ENCODE results near the gene APOH.
"Not testable (repeated sequence)": the region's sequence is repeated elsewhere in the genome, so short reads cannot be mapped to it uniquely, and the experiment has no call there.

The APOH gene, protein sequence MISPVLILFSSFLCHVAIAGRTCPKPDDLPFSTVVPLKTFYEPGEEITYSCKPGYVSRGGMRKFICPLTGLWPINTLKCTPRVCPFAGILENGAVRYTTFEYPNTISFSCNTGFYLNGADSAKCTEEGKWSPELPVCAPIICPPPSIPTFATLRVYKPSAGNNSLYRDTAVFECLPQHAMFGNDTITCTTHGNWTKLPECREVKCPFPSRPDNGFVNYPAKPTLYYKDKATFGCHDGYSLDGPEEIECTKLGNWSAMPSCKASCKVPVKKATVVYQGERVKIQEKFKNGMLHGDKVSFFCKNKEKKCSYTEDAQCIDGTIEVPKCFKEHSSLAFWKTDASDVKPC

DNA sequence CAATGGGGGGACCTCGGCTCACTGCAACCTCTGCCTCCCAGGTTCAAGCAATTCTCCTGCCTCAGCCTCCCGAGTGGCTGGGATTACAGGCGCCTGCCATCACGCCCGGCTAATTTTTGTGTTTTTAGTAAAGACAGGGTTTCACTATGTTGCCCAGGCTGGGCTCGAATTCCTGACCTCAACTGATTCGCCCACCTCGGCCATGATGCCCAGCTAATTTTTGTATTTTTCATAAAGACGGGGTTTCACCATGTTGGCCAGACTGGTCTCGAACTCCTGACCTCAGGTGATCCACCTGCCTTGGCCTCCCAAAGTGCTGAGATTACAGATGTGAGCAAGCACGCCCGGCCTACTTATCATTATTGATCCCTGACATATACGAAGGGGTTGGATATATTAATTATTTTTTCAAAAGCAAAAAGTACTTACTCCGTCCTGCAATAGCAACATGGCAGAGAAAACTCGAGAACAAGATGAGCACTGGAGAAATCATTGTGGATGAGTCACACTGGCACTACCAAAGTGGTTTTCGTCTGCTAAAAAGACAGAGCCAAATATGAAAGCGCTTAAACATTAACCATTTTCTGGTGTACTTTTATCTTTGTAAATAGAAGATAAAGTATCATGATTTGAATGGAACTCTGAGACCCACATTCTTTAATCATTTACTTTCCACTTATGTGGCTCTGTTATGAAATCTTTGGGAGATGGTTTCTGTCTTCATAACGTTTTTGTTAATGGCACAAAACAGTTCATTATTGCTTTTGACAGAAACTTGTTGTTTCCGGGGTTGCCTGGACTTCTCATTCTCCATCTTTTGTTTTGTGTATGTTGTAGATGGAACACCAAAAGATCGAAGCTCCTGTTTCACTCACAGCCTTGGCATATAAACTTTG, at the start of gene APOH:
TSS of gene APOH (minus strand) at position 529 of the 896 bp plus-strand sequence. CDS start at position 493, 36 bp downstream.
- no peak for FAIRE-seq

DNA sequence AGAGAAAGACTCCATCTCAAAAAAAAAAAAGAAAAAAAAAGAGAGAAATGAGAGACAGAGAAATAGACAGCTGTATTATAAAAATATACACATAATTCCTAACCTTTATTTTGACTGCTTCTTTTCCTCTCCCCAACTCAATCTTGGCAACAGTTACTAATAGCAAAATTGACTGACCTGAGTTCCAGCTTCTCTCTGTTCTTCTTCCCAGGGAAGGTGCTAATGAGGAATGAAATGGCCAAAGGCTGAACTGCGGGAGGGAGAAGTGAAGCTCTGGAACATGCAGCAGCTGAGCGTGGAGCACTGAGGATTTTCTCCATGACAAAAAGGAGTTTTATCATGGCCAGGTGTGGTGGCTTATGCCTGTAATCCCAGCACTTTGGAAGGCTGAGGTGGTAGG, 48.0 kb upstream of the APOH start:
- FAIRE-seq: no peak
- DNase-seq (ENCODE audit: low spot score): no peak

More for the DNA sequence above, at the start of gene APOH:
- no peak for DNase-seq (ENCODE audit: low spot score)

DNA sequence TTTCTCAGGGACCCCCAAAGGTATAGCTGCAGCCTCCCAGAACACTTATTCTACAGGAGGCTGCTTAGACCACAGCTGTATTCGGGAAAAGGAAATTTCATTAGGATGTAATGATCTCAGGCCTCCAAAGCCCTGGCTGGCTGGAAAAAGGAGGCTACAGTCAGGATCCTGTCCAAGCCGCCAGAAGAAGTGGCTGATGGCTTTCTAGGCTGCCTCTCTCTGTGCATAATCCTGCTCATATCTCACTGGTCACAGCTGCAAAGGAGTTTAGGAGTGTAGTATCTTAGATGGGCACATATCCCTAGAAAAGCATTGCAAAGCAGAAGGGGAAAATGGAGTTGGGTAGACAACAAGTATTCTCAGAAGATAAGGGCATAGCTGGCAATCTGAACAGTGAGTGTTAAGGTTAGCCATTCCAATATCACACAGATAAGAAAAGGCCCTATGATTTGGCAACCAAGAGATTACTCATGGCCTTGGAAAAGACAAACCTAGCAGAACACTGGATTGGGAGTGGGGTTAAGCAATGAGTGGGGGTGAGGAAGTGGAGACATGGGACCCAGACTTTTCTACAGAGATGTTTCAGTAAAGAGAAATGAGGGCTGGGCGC, 47.2 kb upstream of the APOH start:
- FAIRE-seq: peak; percentile 9

DNA sequence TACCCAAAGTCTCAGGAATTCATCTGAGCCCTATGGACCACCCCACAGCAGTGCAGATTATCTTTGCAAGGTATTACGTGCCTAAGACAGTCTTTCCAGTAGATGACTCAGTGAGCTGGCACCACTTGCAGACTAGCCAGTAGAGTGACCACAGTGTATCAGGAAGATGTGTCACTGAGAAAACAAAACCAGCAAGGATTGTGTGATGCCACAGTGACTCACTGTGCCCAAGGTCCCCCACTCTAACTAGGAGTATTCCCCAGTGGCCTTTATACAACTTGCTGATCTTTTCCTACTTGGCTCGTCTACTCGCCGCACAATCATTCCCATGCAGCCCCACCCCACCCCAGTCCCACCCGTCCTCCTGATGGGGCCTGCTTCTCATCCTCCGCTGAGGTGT, 46.4 kb upstream of the APOH start:
- peak; percentile 90 for DNase-seq (ENCODE audit: low spot score)
- FAIRE-seq: peak; percentile 94

More for the DNA sequence above, 47.2 kb upstream of the APOH start:
- no peak for DNase-seq (ENCODE audit: low spot score)

DNA sequence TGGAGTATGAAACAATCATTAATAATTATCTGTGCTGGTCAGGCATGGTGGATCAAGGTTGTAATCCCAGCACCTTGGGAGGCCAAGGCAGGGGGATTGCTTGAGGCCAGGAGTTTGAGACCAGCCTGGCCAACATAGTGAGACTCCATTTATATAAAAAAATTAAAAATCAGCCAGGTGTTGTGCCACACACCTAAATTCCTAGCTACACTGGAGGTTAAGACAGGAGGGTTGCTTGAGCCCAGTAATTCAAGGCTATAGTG, 44.3 kb upstream of the APOH start:
- no peak for FAIRE-seq
- no peak for DNase-seq (ENCODE audit: low spot score)

DNA sequence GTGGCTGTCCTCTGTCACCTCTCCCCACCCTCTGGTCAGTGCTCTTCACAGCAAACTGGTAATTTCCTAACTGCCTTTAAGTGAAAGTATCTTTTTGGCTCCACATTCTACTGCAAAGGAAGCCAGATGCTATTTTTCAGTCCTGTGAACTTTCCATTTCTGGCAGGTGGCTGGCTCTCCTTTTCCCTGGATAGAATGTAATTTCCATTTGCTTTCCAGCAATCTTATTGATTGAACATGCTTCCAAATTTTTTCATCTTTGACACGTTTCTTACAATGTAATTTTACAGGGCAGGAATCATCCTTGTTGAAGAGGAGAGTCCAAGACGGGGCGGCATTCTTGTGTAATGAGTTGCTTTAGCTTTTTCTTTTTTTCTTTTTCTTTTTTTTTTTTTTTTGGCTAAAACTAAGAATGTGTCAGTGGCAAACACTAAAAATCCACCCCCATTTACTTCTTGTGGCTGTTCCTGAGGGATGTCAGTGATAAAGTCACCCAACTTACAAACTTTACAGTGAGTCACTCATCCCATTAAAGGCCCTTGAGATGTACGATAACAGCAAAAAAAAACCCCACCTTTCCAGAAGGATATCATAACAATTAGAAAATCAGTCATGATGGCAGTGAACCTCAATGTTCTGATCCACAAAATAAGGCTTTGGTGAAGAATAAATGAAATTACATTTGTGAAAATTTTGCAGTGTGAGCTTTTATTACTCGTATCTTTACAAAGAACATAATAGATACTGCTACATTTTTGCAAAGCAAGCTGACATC, 43.8 kb upstream of the APOH start:
- FAIRE-seq (no peak), DNase-seq (ENCODE audit: low spot score) (peak; percentile 77)

DNA sequence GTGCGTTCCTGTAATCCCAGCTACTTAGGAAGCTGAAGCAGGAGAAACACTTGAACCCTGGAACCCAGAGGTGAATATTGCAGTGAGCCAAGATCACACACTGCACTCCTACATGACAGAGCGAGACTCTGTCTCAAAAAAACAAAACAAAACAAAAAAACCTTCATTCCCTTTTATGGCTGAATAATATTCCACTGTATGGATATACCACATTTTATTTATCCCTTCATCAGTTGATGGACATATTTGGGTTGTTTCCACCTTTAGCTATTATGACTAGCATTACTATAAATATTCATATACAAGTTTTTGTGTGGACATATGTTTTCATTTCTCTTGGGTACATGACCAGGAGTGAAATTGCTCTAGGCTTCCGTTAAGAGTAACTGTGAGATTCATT, 42.3 kb upstream of the APOH start:
- FAIRE-seq (no peak), DNase-seq (ENCODE audit: low spot score) (no peak)

DNA sequence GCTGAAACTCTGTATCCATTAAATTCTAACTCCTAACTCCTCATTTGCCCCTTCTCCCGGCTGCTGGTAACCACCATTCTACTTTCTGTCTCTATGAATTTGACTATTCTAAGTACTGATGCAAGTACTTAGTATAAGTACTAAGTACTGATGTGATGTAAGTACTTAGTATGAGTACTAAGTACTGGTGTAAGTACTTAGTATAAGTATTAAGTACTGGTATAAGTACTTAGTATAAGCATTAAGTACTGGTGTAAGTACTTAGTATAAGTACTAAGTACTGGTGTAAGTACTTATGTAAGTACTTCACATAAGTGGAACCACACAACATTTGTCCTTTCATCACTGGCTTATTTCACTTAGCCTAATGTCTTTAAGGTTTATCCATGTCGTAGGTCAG, 40.9 kb upstream of the APOH start:
- DNase-seq (ENCODE audit: low spot score) (no peak), FAIRE-seq (no peak)

DNA sequence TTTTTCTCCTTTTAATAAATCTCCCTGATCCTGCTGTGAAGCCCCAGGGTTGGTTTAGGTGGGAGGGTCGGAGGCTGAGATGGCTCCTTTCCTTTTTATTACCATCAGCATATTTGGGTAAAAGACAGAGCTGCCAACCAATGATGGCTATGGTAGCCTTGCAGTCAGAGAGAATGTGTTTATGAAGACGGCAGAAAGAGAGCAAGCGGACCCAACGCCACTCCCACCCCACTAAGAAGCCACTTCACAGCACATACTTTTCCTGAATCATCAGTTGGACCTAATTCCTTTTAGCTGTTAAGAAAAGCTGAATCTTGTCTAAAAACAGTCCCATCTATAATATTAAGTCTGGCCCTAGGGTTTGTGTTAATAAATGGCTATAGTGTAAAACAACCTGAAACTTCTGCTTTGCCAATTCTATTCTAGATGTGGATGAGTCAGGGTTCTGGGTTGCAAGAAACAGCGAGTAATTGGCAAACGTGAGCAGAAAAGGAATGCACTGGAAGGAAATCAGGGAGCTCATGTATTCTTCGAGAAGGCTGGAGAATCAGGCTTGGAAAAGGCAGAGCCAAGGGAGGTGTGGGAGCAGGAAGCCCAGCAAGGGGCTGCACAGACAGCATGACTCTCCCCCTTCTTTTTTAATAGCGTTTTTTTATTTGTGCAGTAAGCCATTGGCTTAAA, 39.2 kb upstream of the APOH start:
- FAIRE-seq (no peak), DNase-seq (ENCODE audit: low spot score) (peak; percentile 45)

DNA sequence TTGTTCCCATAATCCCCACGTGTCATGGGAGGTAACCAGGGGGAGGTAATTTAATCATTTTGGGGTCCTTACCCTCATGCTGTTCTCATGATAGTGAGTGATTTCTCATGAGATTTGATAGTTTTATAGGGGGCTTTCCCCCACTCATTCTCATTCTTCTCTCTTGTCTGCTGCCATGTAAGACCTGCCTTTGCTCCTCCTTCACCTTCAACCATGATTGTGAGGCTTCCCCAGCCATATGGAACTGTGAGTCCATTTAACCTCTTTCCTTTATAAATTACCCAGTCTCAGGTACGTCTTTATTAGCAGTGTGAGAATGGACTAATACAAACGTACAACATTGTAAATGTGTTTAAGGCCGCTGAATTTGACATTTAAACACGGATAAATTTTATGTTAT, 35.5 kb upstream of the APOH start:
- FAIRE-seq: no peak
- DNase-seq (ENCODE audit: low spot score): no peak

DNA sequence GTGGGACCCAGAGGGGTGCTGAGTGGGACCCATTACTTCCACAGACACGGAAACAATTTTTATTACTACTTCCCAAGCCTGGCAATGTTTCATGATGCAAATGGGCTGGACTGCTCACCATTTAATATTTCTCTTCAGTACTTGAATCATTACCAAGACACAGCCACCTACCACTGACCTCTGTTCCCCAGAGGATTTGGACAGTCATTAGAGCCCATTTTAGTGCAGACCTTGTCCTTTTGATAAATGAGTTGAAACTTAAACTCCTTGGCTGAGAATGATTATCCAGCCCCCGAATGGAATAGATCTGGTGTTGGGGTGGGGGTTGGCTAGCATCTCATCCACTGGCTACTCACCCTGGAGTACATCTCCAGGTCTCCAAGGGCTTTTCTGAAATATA, 33.6 kb upstream of the APOH start:
- DNase-seq (ENCODE audit: low spot score): no peak

DNA sequence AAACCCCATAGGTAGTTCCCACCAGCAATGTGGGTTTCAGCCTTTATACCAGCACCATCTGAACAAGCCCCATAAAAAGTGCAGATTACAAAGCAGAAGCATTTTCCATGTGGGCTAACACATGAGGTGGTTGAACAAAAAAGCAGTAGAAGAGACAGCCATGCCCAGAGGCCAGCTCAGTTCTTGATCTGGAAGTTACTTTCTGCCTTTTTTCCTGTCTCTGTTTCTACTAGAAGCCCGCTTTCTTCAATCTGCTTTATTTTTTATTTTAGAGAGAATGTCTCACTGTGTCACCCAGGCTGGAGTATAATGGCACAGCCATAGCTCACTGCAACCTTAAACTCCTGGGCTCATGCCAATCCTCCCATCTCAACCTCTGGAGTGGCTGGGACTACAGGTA, 31.5 kb upstream of the APOH start:
- no peak for DNase-seq (ENCODE audit: low spot score)
- no peak for FAIRE-seq

More for the DNA sequence above, 33.6 kb upstream of the APOH start:
- FAIRE-seq: no peak

DNA sequence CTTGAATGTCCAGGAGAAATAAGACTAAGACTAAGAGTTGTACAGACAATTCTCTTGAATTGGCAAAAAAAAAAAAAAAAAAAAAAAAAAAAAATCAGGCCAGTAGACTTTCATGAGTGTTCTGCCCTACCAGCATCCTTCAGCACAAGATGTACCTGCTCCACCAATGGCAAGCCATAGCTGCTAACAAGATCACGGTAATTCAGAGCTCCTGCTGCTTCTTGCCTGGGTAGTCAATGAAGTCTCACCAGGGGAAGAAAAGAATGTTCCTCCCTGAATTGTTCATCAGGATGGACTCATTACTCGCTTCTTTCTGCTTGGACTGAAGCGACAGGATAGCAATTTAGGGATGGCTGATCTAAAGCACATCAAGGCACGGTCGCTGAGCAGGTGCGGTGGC, 31.1 kb upstream of the APOH start:
- DNase-seq (ENCODE audit: low spot score) (no peak), FAIRE-seq (no peak)

DNA sequence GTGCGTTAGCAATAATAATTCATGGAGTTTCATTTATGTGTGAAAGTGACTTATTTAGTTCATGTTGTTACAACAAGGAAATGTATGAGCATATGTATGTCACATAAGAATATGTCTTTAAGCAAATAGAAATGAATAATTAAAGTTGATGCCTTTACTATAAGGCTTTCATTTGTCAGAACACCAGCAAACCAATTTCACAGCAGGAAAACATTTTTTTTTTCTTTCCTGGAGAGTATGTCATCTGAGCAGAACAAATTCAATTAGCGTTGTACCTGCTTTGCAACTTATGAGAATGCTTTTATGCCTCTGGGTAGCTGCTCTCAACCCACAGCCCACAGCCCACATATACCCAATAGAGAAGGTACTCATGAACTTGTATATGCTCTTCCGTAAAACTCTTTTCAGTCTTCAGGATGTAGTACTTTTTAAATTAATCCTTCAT, 26.3 kb upstream of the APOH start:
- DNase-seq (ENCODE audit: low spot score) (no peak), FAIRE-seq (no peak)

DNA sequence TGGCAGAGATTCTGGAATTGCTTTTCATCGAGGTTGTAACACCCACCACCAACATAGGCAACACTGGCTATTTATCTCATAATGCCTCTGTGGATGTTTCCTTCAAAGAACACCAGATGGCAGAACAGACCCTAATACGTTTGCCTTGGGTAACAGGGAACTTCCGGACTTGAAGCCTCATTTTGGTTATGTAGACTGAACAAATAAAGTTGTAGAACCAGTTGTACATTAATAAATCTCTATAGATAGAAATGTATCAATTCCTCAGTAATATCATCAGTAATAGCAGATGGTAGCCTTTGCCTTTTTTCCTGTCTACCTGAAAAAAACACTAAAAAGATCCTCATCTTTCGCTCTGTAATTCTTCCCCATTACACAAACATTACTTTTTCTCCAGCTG, 25.9 kb upstream of the APOH start:
- FAIRE-seq (no peak), DNase-seq (ENCODE audit: low spot score) (peak; percentile 70)

DNA sequence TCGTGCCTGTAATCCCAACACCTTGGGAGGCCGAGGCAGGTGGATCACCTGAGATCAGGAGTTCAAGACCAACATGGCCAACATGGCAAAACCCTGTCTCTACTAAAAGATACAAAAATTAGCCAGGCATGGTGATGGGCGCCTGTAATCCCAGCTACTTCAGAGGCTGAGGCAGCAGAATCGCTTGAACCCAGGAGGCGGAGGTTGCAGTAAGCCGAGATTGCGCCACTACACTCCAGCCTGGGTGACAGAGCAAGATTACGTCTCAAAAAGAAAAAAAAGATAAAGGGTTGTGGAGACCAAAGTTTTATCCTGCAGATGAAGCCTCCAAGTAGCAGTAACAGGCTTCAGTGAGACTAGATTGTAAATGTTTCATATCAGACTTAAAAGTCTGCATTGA, 24.2 kb upstream of the APOH start:
- not testable (repeated sequence) for DNase-seq (ENCODE audit: low spot score); FAIRE-seq

DNA sequence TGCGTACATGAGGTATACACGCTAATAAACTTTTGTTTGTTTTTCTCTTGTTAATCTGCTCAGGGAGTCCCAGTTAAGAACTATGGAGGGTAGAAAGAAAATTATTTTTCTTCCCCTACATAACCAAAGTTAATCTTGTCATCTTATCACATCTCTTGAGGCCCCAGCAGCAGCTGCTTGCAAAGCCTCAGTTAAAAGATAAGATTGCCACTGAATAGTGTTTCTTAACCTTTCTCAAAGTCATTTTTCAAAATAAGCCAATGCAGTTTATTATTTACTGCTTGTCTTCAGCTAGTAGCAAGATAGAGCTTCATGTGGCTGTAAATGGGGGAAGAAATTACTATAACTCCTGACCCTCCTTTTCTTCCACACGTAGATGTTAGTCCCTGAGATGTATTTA, 21.5 kb upstream of the APOH start:
- DNase-seq (ENCODE audit: low spot score) (no peak), FAIRE-seq (no peak)

DNA sequence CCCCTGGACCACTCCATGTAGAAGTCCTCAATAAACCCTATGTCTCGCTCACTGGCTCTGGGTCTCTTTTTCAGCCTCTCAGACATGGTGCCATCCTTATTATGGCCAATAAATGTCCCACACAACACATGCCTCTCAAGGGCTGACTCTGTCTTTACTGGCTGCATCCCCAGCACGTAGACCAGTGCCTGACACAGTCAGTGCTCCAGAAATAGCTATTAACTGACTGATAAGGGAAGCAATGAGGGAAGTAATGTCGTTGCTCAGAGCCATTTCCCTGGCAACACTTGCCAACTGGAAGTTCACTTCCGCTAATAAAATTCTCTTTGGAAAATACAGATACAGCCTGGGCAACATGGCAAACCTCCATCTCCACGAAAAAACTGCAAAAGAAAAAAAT, 19.1 kb upstream of the APOH start:
- FAIRE-seq (no peak), DNase-seq (ENCODE audit: low spot score) (no peak)

DNA sequence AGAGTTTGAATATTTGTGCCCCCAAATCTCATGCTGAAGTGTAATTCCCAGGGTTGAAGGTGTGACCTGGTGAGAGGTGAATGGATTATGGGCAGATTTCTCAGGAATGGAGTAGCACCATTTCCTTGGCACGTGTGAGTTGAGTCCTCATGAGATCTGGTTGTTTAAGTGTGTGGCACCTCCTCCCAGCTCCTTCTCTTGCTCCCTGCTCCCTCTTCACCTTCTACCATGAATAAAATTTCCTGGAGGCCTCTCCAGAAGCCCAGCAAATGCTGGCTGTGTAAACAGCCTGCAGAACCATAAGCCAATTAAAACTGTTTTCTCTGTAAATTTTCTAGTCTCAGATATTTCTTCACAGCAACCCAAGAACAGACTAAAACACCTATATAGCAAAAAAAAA, 12.6 kb upstream of the APOH start:
- no peak for DNase-seq (ENCODE audit: low spot score)
- no peak for FAIRE-seq

DNA sequence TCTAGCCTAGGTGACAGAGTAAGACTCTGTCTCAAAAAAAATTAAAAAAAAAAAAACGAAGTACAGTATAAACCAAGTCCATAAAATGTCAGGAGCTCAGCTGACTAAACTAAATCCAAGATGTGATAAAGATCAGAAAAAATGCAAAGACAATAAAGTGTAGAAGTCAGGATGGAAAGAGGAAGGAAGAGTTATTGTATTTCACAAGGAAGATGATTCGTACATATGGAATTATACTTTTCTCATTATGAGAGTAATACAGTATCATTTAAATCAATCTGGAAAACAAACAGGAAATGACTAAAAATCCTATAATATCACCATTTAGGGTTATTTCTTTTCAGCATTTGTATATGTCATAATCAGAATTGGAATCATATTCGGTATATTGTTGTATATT, 11.4 kb upstream of the APOH start:
- FAIRE-seq: no peak
- no peak for DNase-seq (ENCODE audit: low spot score)

DNA sequence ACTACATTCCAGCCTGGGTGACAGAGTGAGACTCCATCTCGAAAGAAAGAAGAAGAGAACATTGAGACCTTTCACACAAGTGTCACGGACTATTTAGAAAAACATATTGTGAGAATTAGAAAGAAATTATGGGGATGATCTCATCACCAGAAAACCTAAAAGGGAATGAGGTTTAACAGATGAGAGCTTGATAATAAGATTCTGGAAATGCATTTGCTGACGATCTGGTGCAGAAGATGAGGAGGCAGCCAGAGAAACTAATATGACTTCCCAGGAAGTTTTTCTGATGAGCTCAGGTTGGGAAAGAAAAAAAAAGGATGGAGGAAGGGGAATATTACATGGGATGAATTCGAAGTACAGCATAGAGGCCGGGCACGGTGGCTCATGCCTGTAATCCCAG, 10.8 kb upstream of the APOH start:
- DNase-seq (ENCODE audit: low spot score) (no peak), FAIRE-seq (no peak)
